Dendritic cell treated with granulocyte-macrophage colony-stimulating factor and Interleukin-4, amounts not matched to agents 40 ng/mL and 50 ng/mL, for 4 days (primary cell): Measurements from ENCODE around the gene NAT16.
"Not testable (repeated sequence)": the region's sequence is repeated elsewhere in the genome, so short reads cannot be mapped to it uniquely, and the experiment has no call there.

Experiments
- H3K27ac Mint-ChIP-seq: one replicate; pipeline ENCODE4 v1.8.0; 2022; ENCODE audit warnings: mild to moderate bottlenecking, mixed read lengths
- H3K27me3 Mint-ChIP-seq: one replicate; pipeline ENCODE4 v1.8.0; 2022; ENCODE audit warnings: mild to moderate bottlenecking, mixed read lengths
- H3K36me3 Mint-ChIP-seq: one replicate; pipeline ENCODE4 v1.8.0; 2022; ENCODE audit warnings: low read depth, mixed read lengths
- H3K4me1 Mint-ChIP-seq: one replicate; pipeline ENCODE4 v1.8.0; 2022; ENCODE audit warnings: low read depth, mixed read lengths
- H3K4me3 Mint-ChIP-seq: one replicate; pipeline ENCODE4 v1.8.0; 2022; ENCODE audit warnings: mild to moderate bottlenecking, moderate library complexity, mixed read lengths
- H3K9me3 Mint-ChIP-seq: one replicate; pipeline ENCODE4 v1.8.0; 2022; ENCODE audit warnings: mixed read lengths
- intact Hi-C: fragments of 100-400 bp; cut with micrococcal nuclease; formaldehyde crosslinking; loops from one replicate; pipeline ENCODE4 v1.15.0; 2022

Gene NAT16

DNA sequence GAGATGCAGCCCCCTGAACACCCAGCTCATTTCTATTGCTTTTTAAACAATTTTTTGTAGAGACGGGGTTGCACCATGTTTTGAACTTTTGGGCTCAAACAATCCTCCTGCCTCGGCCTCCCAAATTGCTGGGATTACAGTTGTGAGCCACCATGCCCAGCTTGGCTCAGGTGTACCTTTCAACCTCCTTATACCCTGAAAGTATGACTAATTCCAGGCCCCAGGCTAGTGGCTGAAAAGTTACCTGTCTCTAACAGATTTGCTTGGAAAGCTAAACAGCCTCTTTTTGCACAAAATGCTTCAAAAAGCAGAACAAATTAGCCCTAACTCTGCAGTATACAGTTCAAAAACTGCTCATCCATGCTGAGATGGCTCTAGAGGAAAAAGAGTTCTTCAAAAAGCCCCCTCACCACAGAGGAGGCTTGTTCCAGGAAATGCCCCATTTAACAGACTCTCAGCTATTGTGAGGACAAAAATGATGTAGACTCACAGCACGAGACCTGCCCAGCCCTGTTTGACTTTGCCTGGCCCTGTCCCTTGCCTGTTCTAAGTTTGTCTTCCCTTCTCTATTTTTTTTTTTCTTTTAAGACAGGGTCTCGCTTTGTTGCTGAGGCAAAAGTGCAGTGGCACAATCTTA, 39.2 kb downstream of the NAT16 start:
- Mint-ChIP-seq H3K36me3 (no peaks in the 10 kb centered on the region), H3K27ac (no peak overlapping the region), H3K9me3 (no peaks in the 10 kb centered on the region), H3K27me3 (peaks cover 19% of the 10 kb centered on the region), H3K4me3 (no peak overlapping the region), H3K4me1 (peaks cover 46% of the 10 kb centered on the region)
- intact Hi-C loops, result no loop called here

- intact Hi-C loops, result no loop called here
Observed at GRCh38 chr7:101140339-101140699, 39.8 kb downstream of the NAT16 start.

DNA sequence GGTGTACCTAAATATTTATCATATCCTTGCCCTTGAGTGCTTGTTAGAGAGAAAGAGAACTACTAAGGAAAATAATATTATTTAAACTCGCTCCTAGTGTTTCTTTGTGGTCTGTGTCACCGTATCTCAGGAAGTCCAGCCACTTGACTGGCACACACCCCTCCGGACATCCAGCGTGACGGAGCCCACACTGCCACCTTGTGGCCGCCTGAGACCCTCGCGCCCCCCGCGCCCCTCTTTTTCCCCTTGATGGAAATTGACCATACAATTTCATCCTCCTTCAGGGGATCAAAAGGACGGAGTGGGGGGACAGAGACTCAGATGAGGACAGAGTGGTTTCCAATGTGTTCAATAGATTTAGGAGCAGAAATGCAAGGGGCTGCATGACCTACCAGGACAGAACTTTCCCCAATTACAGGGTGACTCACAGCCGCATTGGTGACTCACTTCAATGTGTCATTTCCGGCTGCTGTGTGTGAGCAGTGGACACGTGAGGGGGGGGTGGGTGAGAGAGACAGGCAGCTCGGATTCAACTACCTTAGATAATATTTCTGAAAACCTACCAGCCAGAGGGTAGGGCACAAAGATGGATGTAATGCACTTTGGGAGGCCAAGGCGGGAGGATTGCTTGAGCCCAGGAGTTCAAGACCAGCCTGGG, 41.8 kb downstream of the NAT16 start:
- H3K4me1 Mint-ChIP-seq, result peaks cover 67% of the 10 kb centered on the region
- intact Hi-C loops, result loop anchor here (1.0 kb wide), 1 partner anchor 44 kb away; no protein-coding TSS in a partner anchor
- H3K9me3 Mint-ChIP-seq, result no peaks in the 10 kb centered on the region
- no peaks in the 10 kb centered on the region for H3K36me3 Mint-ChIP-seq
- peak overlapping the region; percentile 37 for H3K4me3 Mint-ChIP-seq
- H3K27me3 Mint-ChIP-seq, result peaks cover 7% of the 10 kb centered on the region
- H3K27ac Mint-ChIP-seq, result peak overlapping the region; percentile 65

More at GRCh38 chr7:101140339-101140699, 39.8 kb downstream of the NAT16 start:
- no peak overlapping the region for H3K4me3 Mint-ChIP-seq
- no peaks in the 10 kb centered on the region for H3K36me3 Mint-ChIP-seq
- H3K27ac Mint-ChIP-seq, result peak overlapping the region; percentile 53
- peaks cover 14% of the 10 kb centered on the region for H3K27me3 Mint-ChIP-seq
- H3K4me1 Mint-ChIP-seq, result peaks cover 51% of the 10 kb centered on the region
- no peaks in the 10 kb centered on the region for H3K9me3 Mint-ChIP-seq

- peak overlapping the region; percentile 37 for H3K4me3 Mint-ChIP-seq
- no peaks in the 10 kb centered on the region for H3K36me3 Mint-ChIP-seq
- intact Hi-C loops, result loop anchor here (1.0 kb wide), 1 partner anchor 43 kb away; no protein-coding TSS in a partner anchor
- no peaks in the 10 kb centered on the region for H3K9me3 Mint-ChIP-seq
- peak overlapping the region; percentile 65 for H3K27ac Mint-ChIP-seq
- H3K27me3 Mint-ChIP-seq, result peaks cover 6% of the 10 kb centered on the region
- H3K4me1 Mint-ChIP-seq, result peaks cover 67% of the 10 kb centered on the region
Observed at GRCh38 chr7:101137651-101138212, 42.4 kb downstream of the NAT16 start.

GRCh38 chr7:101134399-101134980, 45.6 kb downstream of the NAT16 start:
- H3K9me3 Mint-ChIP-seq, result no peaks in the 10 kb centered on the region
- H3K27me3 Mint-ChIP-seq, result peaks cover 17% of the 10 kb centered on the region
- H3K4me3 Mint-ChIP-seq, result peak overlapping the region; percentile 28
- no peaks in the 10 kb centered on the region for H3K36me3 Mint-ChIP-seq
- H3K27ac Mint-ChIP-seq, result peak overlapping the region; percentile 66
- H3K4me1 Mint-ChIP-seq, result peaks cover 91% of the 10 kb centered on the region
- intact Hi-C loops, result no loop called here

- H3K4me3 Mint-ChIP-seq, result peak overlapping the region; percentile 56
- H3K36me3 Mint-ChIP-seq, result no peaks in the 10 kb centered on the region
- no peaks in the 10 kb centered on the region for H3K9me3 Mint-ChIP-seq
- peaks cover 91% of the 10 kb centered on the region for H3K4me1 Mint-ChIP-seq
- intact Hi-C loops, result no loop called here
- H3K27me3 Mint-ChIP-seq, result peaks cover 18% of the 10 kb centered on the region
- H3K27ac Mint-ChIP-seq, result peak overlapping the region; percentile 66
Observed at GRCh38 chr7:101133621-101134398, 46.3 kb downstream of the NAT16 start.

GRCh38 chr7:101132626-101133600, 47.2 kb downstream of the NAT16 start:
- H3K27ac Mint-ChIP-seq, H3K36me3 Mint-ChIP-seq, intact Hi-C loops, H3K9me3 Mint-ChIP-seq, H3K4me3 Mint-ChIP-seq: not testable (repeated sequence)
- Mint-ChIP-seq H3K4me1 (peaks cover 88% of the 10 kb centered on the region), H3K27me3 (peaks cover 25% of the 10 kb centered on the region)

DNA sequence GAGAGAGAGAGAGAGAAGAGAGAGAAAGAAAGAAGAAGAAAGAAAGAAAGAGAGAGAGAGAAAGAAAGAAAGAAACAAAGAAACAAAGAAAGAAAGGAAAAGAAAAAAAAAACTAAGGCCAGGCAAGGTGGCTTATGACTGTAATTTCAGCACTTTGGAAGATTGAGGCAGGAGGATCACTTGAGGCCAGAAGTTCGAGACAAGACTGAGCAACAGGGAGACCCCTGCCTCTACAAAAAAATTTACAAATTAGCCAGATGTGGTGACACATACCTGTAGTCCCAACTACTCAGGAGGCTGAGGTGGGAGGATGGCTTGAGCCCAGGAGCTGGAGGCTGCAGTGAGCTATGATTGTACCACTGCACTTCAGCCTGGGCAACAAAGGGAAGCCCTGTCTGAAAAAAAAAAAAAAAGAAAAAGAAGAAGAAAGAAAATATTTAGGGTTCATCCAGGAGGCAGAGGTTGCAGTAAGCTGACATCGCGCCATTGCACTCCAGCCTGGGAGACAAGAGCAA, 50.4 kb downstream of the NAT16 start:
- Mint-ChIP-seq H3K36me3 (no peaks in the 10 kb centered on the region), H3K4me3 (no peak overlapping the region), H3K27ac (peak overlapping the region; percentile 23), H3K4me1 (peaks cover 90% of the 10 kb centered on the region), H3K27me3 (peaks cover 53% of the 10 kb centered on the region), H3K9me3 (no peaks in the 10 kb centered on the region)
- intact Hi-C loops, result no loop called here

DNA sequence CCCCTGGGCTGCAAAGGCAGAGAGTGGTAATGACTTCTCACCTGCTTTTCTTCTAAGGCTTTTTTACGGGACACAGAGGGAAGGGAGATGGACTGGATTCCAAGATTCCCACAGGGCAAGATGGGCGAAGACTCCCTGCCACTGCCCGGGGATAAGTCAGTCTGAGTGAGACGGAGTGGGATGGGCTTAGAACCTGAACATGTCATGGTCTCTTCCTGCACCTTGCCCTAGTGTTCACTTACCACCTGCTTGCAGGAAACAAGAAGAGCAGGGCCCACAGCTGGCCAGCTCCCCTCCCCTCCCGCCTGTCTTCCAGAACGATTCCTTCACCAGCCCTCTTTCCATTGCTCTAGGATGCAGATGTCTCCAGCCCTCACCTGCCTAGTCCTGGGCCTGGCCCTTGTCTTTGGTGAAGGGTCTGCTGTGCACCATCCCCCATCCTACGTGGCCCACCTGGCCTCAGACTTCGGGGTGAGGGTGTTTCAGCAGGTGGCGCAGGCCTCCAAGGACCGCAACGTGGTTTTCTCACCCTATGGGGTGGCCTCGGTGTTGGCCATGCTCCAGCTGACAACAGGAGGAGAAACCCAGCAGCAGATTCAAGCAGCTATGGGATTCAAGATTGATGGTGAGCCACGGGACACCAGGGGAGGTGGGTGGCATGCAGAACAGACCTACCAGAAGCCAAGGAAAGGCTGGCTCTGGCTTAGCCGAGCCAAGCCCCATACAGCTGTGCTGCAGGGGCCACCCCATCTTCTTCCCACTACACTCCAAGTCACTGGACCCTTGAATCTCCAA, 51.9 kb downstream of the NAT16 start:
- peaks cover 57% of the 10 kb centered on the region for H3K27me3 Mint-ChIP-seq
- no peak overlapping the region for H3K27ac Mint-ChIP-seq
- H3K4me3 Mint-ChIP-seq, result no peak overlapping the region
- H3K4me1 Mint-ChIP-seq, result peaks cover 88% of the 10 kb centered on the region
- intact Hi-C loops, result no loop called here
- no peaks in the 10 kb centered on the region for H3K36me3 Mint-ChIP-seq
- no peaks in the 10 kb centered on the region for H3K9me3 Mint-ChIP-seq

DNA sequence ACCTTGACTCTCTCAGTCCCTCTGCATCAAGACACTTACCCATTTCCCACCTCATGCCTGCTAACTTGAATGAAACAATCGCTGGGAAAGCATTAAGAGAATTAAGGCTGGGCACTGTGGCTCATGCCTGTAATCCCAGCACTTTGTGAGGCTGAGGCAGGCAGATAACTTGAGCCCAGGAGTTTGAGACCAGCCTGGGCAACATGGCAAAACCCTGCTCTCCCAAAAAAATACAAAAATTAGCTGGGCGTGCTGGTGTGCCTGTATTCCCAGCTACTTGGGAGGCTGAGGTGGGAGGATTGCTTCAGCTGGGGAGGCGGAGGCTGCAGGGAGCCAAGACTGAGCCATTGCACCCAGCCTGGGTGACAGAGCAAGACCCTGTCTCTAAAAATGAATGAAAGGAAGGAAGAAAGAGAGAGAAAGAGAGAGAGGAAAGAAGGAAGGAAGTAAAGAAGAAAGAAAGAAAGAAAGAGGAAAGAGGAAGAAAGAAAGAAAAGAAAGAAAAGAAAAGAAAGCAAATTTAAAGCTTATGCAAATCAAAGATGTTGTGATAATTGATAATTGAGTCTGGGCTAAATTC, 52.5 kb downstream of the NAT16 start:
- intact Hi-C loops, result no loop called here
- H3K4me1 Mint-ChIP-seq, result peaks cover 91% of the 10 kb centered on the region
- no peaks in the 10 kb centered on the region for H3K36me3 Mint-ChIP-seq
- H3K27ac Mint-ChIP-seq, result no peak overlapping the region
- peak overlapping the region; percentile 52 for H3K4me3 Mint-ChIP-seq
- peaks cover 63% of the 10 kb centered on the region for H3K27me3 Mint-ChIP-seq
- H3K9me3 Mint-ChIP-seq, result no peaks in the 10 kb centered on the region

- Mint-ChIP-seq H3K4me3 (peak within 1 kb of the TSS; percentile 52), H3K36me3 (no peaks in the 10 kb centered on the region), H3K27ac (peak within 1 kb of the TSS; percentile 35), H3K27me3 (peaks cover 63% of the 10 kb centered on the region), H3K9me3 (no peaks in the 10 kb centered on the region), H3K4me1 (peaks cover 91% of the 10 kb centered on the region)
- intact Hi-C loops, result no loop called here
Observed at GRCh38 chr7:101126651-101127459, 53.2 kb downstream of the NAT16 start, which contains the start of gene SERPINE1. Gene SERPINE1 (plus strand): TSS chr7:101127104. CDS start chr7:101128394, 1,290 bp downstream.
